Stimulated activated CD4-positive, alpha-beta T cell treated with anti-CD3 and anti-CD28 coated beads, TNF-alpha, amount 100 ng/mL, for 48 hours (primary cell): ENCODE results near the gene CD207.
A peak's percentile ranks its signal among the peaks of the same experiment; 100 is the strongest.
"Not testable (repeated sequence)": the region's sequence is repeated elsewhere in the genome, so short reads cannot be mapped to it uniquely, and the experiment has no call there.

ENCODE experiments used
- DNase-seq, 3 donors: peaks; one replicate each; pipeline ENCODE4 v3.0.0-alpha.2; 2020; ENCODE audit warnings: low read depth in 3 of 3

CD207 gene

GRCh38 chr2:70835643-70836042 lies at the start of gene CD207:
TSS of gene CD207 (minus strand) at chr2:70835816. CDS start at chr2:70835776, 40 bp downstream.
- DNase-seq, result no peak

- DNase-seq, result not testable (repeated sequence)
These were observed 42.9 kb upstream of the CD207 start for GRCh38 chr2:70878543-70878942.

- not testable (repeated sequence) for DNase-seq
These were observed 40.5 kb upstream of the CD207 start for GRCh38 chr2:70876138-70876537.

- DNase-seq, result no peak
These were observed 37.9 kb upstream of the CD207 start for GRCh38 chr2:70873541-70873940.

GRCh38 chr2:70871398-70872211 lies 36.0 kb upstream of the CD207 start:
- peak; percentile 64 to 81 (median 77) for DNase-seq

- DNase-seq, result no peak
These were observed 35.2 kb upstream of the CD207 start for GRCh38 chr2:70870790-70871189.

GRCh38 chr2:70868970-70869369 lies 33.4 kb upstream of the CD207 start:
- DNase-seq, result no peak

GRCh38 chr2:70861777-70862625 lies 26.4 kb upstream of the CD207 start:
- peak; percentile 45 to 68 (median 61) for DNase-seq

GRCh38 chr2:70855667-70856066 lies 20.1 kb upstream of the CD207 start:
- DNase-seq, result no peak

GRCh38 chr2:70854411-70854810 lies 18.8 kb upstream of the CD207 start:
- DNase-seq, result no peak

GRCh38 chr2:70852824-70853223 lies 17.2 kb upstream of the CD207 start:
- DNase-seq, result no peak

- peak in 2 of 3 donors; percentile 16 to 21 for DNase-seq
These were observed 16.1 kb upstream of the CD207 start for GRCh38 chr2:70851704-70852103.

GRCh38 chr2:70850925-70851324 lies 15.3 kb upstream of the CD207 start:
- no peak for DNase-seq

- no peak for DNase-seq
These were observed 6.8 kb upstream of the CD207 start for GRCh38 chr2:70842401-70842800.

- DNase-seq, result no peak
These were observed 2.6 kb upstream of the CD207 start for GRCh38 chr2:70837980-70838925.

GRCh38 chr2:70834881-70835280 lies 735 bp downstream of the CD207 start:
- no peak for DNase-seq

GRCh38 chr2:70834106-70834505 lies 1.5 kb downstream of the CD207 start:
- no peak for DNase-seq

- DNase-seq, result no peak
These were observed 2.4 kb downstream of the CD207 start for GRCh38 chr2:70833246-70833645.

- no peak for DNase-seq
These were observed 3.2 kb downstream of the CD207 start for GRCh38 chr2:70832386-70832785.

- DNase-seq, result no peak
These were observed 3.8 kb downstream of the CD207 start for GRCh38 chr2:70831861-70832260.

GRCh38 chr2:70830366-70830765 lies 5.2 kb downstream of the CD207 start:
- no peak for DNase-seq

GRCh38 chr2:70829916-70830315 lies 5.7 kb downstream of the CD207 start:
- no peak for DNase-seq
